Melanocyte of skin (primary cell): ENCODE measurements around the gene RND1. TPM values are rescaled to one million over a fixed set of nuclear protein-coding genes. Genes with fewer than 3 reads are reported as not detected.

ENCODE experiments used
- small RNA-seq, 2 donors: library from RNA; depleted of rRNA; stranded (forward); fragments of <200 nt; gene quantifications; one replicate each; pipeline ENCODE3, GENCODE V24; 2012
- total RNA-seq, 2 donors: library from RNA; depleted of rRNA; stranded (reverse); fragments of >200 nt; gene quantifications; 2 replicates each; pipeline ENCODE4 v1.2.3, GENCODE V29; 2012

RND1 gene
- under 1 TPM in 1 of 2 donors, not detected in 1; 0.33 TPM for total RNA-seq

GRCh38 chr12:48865281-48866051 lies at the start of gene RND1:
Gene RND1, minus strand, starts transcription at chr12:48865870. Its CDS starts 103 bp downstream, at chr12:48865767.

GRCh38 chr12:48851883-48852733 lies 13.6 kb downstream of the RND1 start, which contains the start of gene DDX23:
Gene DDX23, minus strand, starts transcription at chr12:48852163. Its CDS starts 6,381 bp downstream, at chr12:48845782.

GRCh38 chr12:48817873-48818830 lies 47.5 kb downstream of the RND1 start, which contains the start of gene CACNB3:
Gene CACNB3, plus strand, starts transcription at chr12:48818496. Its CDS starts 434 bp downstream, at chr12:48818930.

Small RNA genes within 50 kb of the gene (small RNA-seq; reads per million reads assigned to genes)
- gene AC073610.1 (0 reads per million in 2 donors), gene RF00019 (0 reads per million in 2 donors), gene RNU6-600P (0 reads per million in 2 donors)

Other genes with a start within 250 kb of the RND1 start
- 10 to 100 TPM; 50.9 to 64.3 TPM for gene KANSL2, start 183.6 kb downstream of the RND1 start, total RNA-seq
- 10 to 100 TPM; 29.3 to 49.0 TPM for gene CCNT1, start 149.2 kb downstream of the RND1 start, total RNA-seq
- gene ADCY6, start 76.8 kb downstream of the RND1 start, total RNA-seq, result 10 to 100 TPM; 24.6 to 28.2 TPM
- 10 to 100 TPM in 1 of 2 donors, 1 to 10 TPM in 1; 5.5 to 11.0 TPM for gene CACNB3, start 47.4 kb downstream of the RND1 start, total RNA-seq
- gene DDX23, start 13.7 kb downstream of the RND1 start, total RNA-seq, result 10 to 100 TPM; 57.5 to 85.6 TPM
- 10 to 100 TPM in 1 of 2 donors, 1 to 10 TPM in 1; 5.5 to 16.3 TPM for gene FKBP11, start 59.6 kb upstream of the RND1 start, total RNA-seq
- gene ARF3, start 91.6 kb upstream of the RND1 start, total RNA-seq, result 10 to 100 TPM; 65.7 to 70.3 TPM
- not detected for gene WNT10B, start 105.9 kb upstream of the RND1 start, total RNA-seq
- not detected for gene WNT1, start 112.5 kb upstream of the RND1 start, total RNA-seq
- under 1 TPM; under 0.01 TPM for gene DDN, start 133.5 kb upstream of the RND1 start, total RNA-seq
- gene PRKAG1, start 152.9 kb upstream of the RND1 start, total RNA-seq, result 10 to 100 TPM; 65.7 to 72.6 TPM
- gene KMT2D, start 194.9 kb upstream of the RND1 start, total RNA-seq, result 10 to 100 TPM; 25.8 to 38.6 TPM
- 1 to 10 TPM; 1.4 to 6.3 TPM for gene RHEBL1, start 204.1 kb upstream of the RND1 start, total RNA-seq
- under 1 TPM; under 0.01 to 0.33 TPM for gene DHH, start 228.9 kb upstream of the RND1 start, total RNA-seq
- gene LMBR1L, start 245.0 kb upstream of the RND1 start, total RNA-seq, result 10 to 100 TPM; 32.3 to 42.3 TPM